SW 1271 (cell line): ENCODE results near the gene TENM4.

Source experiments
- DNase-seq, 2 experiments: peaks; one replicate each; lab custom pipeline; 2025; lab: John Stamatoyannopoulos, UW

Gene TENM4

GRCh38 chr11:78741741-78742140 is 699.1 kb downstream of the TENM4 start:
- DNase-seq, result no peak

- no peak for DNase-seq
Measured at GRCh38 chr11:78740199-78741071, 700.4 kb downstream of the TENM4 start.

GRCh38 chr11:78737891-78738290 is 702.9 kb downstream of the TENM4 start:
- DNase-seq, result no peak

- DNase-seq, result no peak
Measured at GRCh38 chr11:78737301-78737700, 703.5 kb downstream of the TENM4 start.

- no peak for DNase-seq
Measured at GRCh38 chr11:78735711-78736110, 705.1 kb downstream of the TENM4 start.

GRCh38 chr11:78733031-78733430 is 707.8 kb downstream of the TENM4 start:
- DNase-seq, result no peak

- no peak for DNase-seq
Measured at GRCh38 chr11:78732246-78732645, 708.6 kb downstream of the TENM4 start.

GRCh38 chr11:78731027-78731426 is 709.8 kb downstream of the TENM4 start:
- no peak for DNase-seq

GRCh38 chr11:78730267-78730824 is 710.5 kb downstream of the TENM4 start:
- DNase-seq, result no peak

GRCh38 chr11:78727816-78728215 is 713.0 kb downstream of the TENM4 start:
- DNase-seq, result no peak

GRCh38 chr11:78725200-78725599 is 715.6 kb downstream of the TENM4 start:
- no peak for DNase-seq

- no peak for DNase-seq
Measured at GRCh38 chr11:78722786-78723185, 718.0 kb downstream of the TENM4 start.

- DNase-seq, result no peak
Measured at GRCh38 chr11:78720281-78720989, 720.4 kb downstream of the TENM4 start.

GRCh38 chr11:78717041-78717440 is 723.8 kb downstream of the TENM4 start:
- no peak for DNase-seq

GRCh38 chr11:78715639-78716311 is 725.1 kb downstream of the TENM4 start:
- peak; percentile 72 to 80 for DNase-seq

GRCh38 chr11:78714539-78714938 is 726.3 kb downstream of the TENM4 start:
- no peak for DNase-seq

GRCh38 chr11:78711735-78712134 is 729.1 kb downstream of the TENM4 start:
- DNase-seq, result no peak

- no peak for DNase-seq
Measured at GRCh38 chr11:78710417-78710816, 730.4 kb downstream of the TENM4 start.

- DNase-seq, result no peak
Measured at GRCh38 chr11:78708388-78708787, 732.4 kb downstream of the TENM4 start.

- DNase-seq, result no peak
Measured at GRCh38 chr11:78706551-78706950, 734.3 kb downstream of the TENM4 start.

GRCh38 chr11:78704811-78705210 is 736.0 kb downstream of the TENM4 start:
- DNase-seq, result no peak

GRCh38 chr11:78699609-78700135 is 741.2 kb downstream of the TENM4 start:
- no peak for DNase-seq
